SU-DHL-6 (cell line): ENCODE data around the gene ERCC5.

ENCODE experiments used
- CTCF ChIP-seq: fragments of 200-600 bp; sonication (generic); IDR thresholded peaks from one replicate; pipeline ENCODE4 v1.5.1; 2017; ENCODE audit warnings: antibody characterized with exemption, mild to moderate bottlenecking, low read length, moderate library complexity; ENCODE audit not compliant: insufficient read depth, poor library complexity, severe bottlenecking
- EZH2phosphoT487 ChIP-seq: fragments of 200-600 bp; sonication (generic), shearing (Covaris generic); conservative IDR thresholded peaks from 2 replicates; pipeline ENCODE4 v1.6.1; 2018; ENCODE audit warnings: mild to moderate bottlenecking, antibody characterized with exemption, low read length, moderate library complexity, mixed read lengths

- no peak for TF ChIP-seq CTCF
- no peak for TF ChIP-seq EZH2phosphoT487
Measured at GRCh38 chr13:102846261-102847015, 606 bp downstream of the ERCC5 start.
